ENCODE data around the gene HCN3. TPM values are rescaled to one million over a fixed set of nuclear protein-coding genes. Genes with fewer than 3 reads are reported as not detected.

HCN3 gene
- total and polyA plus RNA-seq, 2 of the 13 experiments (the other 11 are each of a cell fraction or from before 2014, with no cell fraction given) = 2.4 to 10.2 TPM

DNA sequence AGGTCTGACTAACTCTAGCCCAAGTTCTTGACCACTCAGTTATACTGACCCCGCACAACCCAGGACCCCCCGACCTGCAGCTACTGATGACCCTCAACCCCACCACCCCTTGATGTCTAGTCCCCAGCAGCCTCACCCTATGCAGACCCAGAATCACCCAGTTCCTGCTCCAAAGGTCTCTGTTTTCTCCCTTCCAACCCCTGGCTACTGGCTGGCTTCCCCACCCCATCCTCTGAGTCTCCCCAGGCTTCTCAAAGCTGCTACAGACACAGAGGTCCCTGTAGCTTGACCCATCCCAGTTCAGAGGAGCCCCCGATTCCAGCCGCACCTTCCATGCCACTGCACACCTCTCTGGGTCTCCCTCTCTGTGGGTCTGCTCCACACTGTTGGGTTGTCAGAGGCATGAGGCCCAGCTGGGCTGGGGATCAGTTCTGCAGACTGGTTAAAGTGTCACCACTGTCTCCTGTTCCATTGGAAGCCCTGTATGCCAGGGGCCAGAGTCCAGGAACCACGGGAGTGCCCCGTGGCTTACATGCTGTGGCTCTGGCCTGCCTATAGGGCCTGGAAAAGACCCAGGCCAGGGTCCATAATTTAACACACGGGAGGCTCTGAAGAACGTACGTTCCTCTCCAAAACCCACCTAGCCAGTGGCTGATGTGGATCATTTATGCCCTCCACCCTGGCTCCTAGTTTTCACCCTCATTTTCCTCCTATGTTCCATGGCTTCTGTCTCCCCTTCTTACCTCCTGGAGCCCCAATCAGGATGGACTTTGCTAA lies 23.5 kb downstream of the HCN3 start (continued):
- TF ChIP-seq, protein P1, sequence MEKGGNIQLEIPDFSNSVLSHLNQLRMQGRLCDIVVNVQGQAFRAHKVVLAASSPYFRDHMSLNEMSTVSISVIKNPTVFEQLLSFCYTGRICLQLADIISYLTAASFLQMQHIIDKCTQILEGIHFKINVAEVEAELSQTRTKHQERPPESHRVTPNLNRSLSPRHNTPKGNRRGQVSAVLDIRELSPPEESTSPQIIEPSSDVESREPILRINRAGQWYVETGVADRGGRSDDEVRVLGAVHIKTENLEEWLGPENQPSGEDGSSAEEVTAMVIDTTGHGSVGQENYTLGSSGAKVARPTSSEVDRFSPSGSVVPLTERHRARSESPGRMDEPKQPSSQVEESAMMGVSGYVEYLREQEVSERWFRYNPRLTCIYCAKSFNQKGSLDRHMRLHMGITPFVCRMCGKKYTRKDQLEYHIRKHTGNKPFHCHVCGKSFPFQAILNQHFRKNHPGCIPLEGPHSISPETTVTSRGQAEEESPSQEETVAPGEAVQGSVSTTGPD (CRISPR knock-in tag; IDR thresholded peaks at IDR 0.05) = 0 out of 2 replicates have a peak, but pooled peaks have one; percentile 54
- TF ChIP-seq TOPORS (CRISPR knock-in tag; IDR thresholded peaks at IDR 0.05) = peak; percentile 60; the same call in 1 of the 2 replicates
- 0 out of 2 replicates have a peak, but pooled peaks have one; percentile 60 for TF ChIP-seq ZNF503 (CRISPR knock-in tag; IDR thresholded peaks at IDR 0.05)
- TF ChIP-seq ZBTB3 (CRISPR knock-in tag; IDR thresholded peaks at IDR 0.05; ENCODE audit: borderline replicate concordance, low read depth) = peak; percentile 36; the same call in 1 of the 2 replicates
- TF ChIP-seq, protein P2, sequence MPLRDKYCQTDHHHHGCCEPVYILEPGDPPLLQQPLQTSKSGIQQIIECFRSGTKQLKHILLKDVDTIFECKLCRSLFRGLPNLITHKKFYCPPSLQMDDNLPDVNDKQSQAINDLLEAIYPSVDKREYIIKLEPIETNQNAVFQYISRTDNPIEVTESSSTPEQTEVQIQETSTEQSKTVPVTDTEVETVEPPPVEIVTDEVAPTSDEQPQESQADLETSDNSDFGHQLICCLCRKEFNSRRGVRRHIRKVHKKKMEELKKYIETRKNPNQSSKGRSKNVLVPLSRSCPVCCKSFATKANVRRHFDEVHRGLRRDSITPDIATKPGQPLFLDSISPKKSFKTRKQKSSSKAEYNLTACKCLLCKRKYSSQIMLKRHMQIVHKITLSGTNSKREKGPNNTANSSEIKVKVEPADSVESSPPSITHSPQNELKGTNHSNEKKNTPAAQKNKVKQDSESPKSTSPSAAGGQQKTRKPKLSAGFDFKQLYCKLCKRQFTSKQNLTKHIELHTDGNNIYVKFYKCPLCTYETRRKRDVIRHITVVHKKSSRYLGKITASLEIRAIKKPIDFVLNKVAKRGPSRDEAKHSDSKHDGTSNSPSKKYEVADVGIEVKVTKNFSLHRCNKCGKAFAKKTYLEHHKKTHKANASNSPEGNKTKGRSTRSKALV (CRISPR knock-in tag; IDR thresholded peaks at IDR 0.05) = peak; percentile 76; the same call in 1 of the 2 replicates
- TF ChIP-seq RFX3 (CRISPR knock-in tag; IDR thresholded peaks at IDR 0.05) = no peak
- TF ChIP-seq ZBTB1 (CRISPR knock-in tag; IDR thresholded peaks at IDR 0.05; ENCODE audit: borderline replicate concordance) = no peak
- no peak; the same call in 1 of the 2 replicates for TF ChIP-seq ZNF3 (CRISPR knock-in tag; IDR thresholded peaks at IDR 0.05)
- peak; percentile 60 for TF ChIP-seq ZNF225 (CRISPR knock-in tag; IDR thresholded peaks at IDR 0.05)
- peak; percentile 83; the same call in 1 of the 2 replicates for TF ChIP-seq NFKB2 (CRISPR knock-in tag; IDR thresholded peaks at IDR 0.05; ENCODE audit: borderline replicate concordance)
- TF ChIP-seq ZNF430 (CRISPR knock-in tag; IDR thresholded peaks at IDR 0.05) = peak; percentile 61; the same call in 1 of the 2 replicates
- 0 out of 2 replicates have a peak, but pooled peaks have one; percentile 50 for TF ChIP-seq ZBTB46 (CRISPR knock-in tag; IDR thresholded peaks at IDR 0.05; ENCODE audit: borderline replicate concordance)
- TF ChIP-seq JDP2 (CRISPR knock-in tag; IDR thresholded peaks at IDR 0.05; ENCODE audit: borderline replicate concordance) = no peak
- TF ChIP-seq ZNF780A (CRISPR knock-in tag; IDR thresholded peaks at IDR 0.05) = no peak
